ENCODE measurements around the gene FAM163B.

DNA sequence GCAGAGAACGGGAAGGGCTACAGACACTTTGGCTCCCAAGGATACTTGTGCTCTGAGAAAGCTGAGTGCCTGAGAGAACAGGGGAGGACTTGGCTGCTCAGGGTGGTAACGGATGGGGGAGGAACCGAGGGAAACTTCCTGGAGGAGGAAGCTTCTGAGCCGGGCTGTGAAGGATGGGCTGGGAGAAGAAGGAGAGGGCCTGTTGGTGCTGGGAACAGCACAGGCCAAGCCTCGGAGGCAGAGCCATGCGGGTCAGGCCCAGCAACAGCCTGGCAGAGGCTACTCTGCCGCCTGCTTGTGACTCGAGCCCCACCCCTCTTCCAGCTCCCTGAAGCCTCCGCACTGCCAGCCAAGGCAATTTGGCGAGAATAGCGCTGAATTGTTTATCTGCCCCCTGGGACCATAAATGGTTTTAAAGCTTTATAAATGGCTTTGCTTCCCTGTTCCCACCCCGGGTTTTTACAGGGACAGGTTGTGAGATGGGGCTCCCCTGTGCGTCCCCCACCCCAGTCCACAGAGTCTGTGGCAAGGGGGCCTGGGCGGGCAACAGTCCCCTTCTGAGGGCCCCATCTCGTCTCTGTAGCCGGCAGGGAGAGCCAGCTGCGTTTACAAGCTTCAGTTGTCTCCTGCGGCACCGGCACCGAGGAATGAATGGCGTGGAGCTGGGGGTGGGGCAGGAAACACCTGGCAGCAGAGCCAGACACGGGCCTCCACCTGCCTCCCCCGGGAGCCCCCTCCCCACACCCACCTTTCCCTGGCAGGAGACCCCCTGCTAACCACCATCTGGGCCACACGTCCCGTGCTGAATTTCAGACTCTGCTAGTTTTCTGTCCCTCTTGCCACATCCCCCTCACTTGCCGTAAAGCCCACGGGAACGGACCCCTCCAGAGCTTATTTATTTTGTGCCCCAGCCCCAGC, 24.4 kb downstream of the FAM163B start:
- TF ChIP-seq, protein P1, sequence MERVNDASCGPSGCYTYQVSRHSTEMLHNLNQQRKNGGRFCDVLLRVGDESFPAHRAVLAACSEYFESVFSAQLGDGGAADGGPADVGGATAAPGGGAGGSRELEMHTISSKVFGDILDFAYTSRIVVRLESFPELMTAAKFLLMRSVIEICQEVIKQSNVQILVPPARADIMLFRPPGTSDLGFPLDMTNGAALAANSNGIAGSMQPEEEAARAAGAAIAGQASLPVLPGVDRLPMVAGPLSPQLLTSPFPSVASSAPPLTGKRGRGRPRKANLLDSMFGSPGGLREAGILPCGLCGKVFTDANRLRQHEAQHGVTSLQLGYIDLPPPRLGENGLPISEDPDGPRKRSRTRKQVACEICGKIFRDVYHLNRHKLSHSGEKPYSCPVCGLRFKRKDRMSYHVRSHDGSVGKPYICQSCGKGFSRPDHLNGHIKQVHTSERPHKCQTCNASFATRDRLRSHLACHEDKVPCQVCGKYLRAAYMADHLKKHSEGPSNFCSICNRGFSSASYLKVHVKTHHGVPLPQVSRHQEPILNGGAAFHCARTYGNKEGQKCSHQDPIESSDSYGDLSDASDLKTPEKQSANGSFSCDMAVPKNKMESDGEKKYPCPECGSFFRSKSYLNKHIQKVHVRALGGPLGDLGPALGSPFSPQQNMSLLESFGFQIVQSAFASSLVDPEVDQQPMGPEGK (CRISPR knock-in tag; IDR thresholded peaks at IDR 0.05; ENCODE audit: borderline replicate concordance) = no peak
- TF ChIP-seq ARNTL (CRISPR knock-in tag; IDR thresholded peaks at IDR 0.05; ENCODE audit: borderline replicate concordance, low read depth) = no peak
- no peak for TF ChIP-seq ZNF565 (CRISPR knock-in tag; conservative IDR thresholded peaks at IDR 0.05; ENCODE audit: low read depth)
- no peak for TF ChIP-seq TCF4 (CRISPR knock-in tag; IDR thresholded peaks at IDR 0.05; ENCODE audit: borderline replicate concordance)
- TF ChIP-seq BACH2 (CRISPR knock-in tag; IDR thresholded peaks at IDR 0.05; ENCODE audit: borderline replicate concordance) = no peak
- TF ChIP-seq, protein P2, sequence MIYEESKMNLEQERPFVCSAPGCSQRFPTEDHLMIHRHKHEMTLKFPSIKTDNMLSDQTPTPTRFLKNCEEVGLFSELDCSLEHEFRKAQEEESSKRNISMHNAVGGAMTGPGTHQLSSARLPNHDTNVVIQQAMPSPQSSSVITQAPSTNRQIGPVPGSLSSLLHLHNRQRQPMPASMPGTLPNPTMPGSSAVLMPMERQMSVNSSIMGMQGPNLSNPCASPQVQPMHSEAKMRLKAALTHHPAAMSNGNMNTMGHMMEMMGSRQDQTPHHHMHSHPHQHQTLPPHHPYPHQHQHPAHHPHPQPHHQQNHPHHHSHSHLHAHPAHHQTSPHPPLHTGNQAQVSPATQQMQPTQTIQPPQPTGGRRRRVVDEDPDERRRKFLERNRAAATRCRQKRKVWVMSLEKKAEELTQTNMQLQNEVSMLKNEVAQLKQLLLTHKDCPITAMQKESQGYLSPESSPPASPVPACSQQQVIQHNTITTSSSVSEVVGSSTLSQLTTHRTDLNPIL (CRISPR knock-in tag; IDR thresholded peaks at IDR 0.05; ENCODE audit: low read depth) = no peak
- no peak for TF ChIP-seq CSDC2 (CRISPR knock-in tag; IDR thresholded peaks at IDR 0.05)
- no peak for TF ChIP-seq ESRRG (CRISPR knock-in tag; IDR thresholded peaks at IDR 0.05)
- no peak for TF ChIP-seq TOX (CRISPR knock-in tag; IDR thresholded peaks at IDR 0.05; ENCODE audit: borderline replicate concordance)
- TF ChIP-seq ZFP30 (CRISPR knock-in tag; IDR thresholded peaks at IDR 0.05) = no peak
